HG03442 (cell line): ENCODE results near the gene KCNN4.
"Not testable (repeated sequence)": the region's sequence is repeated elsewhere in the genome, so short reads cannot be mapped to it uniquely, and the experiment has no call there.

Source experiments
- ATAC-seq: cut with Tn5 transposase; IDR thresholded peaks from one replicate; pipeline ENCODE4 v1.9.1; 2021; ENCODE audit warnings: mild to moderate bottlenecking, moderate library complexity; ENCODE audit not compliant: unreplicated experiment

The KCNN4 gene

DNA sequence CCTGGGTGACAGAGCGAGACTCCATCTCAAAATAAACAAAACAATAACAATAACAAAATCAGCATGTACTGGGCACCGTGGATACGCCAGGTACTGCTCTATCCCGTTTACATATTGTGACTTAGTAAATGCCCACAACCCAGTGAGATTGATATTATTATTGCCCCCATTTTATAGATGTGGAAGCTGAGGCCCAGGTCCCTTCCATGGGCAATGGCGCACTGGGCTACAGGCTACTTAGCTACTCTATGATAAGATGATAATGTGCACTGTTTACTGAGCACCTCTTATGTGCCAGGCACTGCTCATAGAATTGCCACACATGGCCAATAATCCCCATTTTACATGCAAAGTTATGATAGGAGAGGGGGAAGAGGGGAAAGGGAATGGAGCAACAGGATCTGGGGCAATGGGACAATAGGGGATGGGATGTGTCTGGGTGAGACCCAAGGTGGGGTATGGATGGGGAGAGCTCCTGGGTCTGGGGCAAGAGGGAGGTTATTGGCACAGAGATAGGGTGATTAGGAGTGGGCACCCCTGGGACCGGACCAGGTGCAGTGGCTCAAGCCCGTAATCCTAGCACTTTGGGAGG lies 5.4 kb downstream of the KCNN4 start:
- ATAC-seq, result no peak

DNA sequence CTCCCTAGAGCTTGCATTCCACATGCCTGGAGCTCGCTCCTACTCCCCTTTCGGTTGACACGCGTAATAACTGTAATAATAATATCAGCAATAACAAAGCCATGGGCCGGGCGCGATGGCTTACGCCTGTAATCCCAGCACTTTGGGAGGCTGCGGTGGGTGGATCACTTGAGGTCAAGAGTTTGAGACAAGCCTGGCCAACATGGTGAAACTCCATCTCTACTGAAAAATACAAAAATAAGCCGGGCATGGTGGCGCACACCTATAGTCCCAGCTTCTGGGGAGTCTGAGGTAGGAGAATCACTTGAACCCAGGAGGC lies 5.9 kb downstream of the KCNN4 start:
- ATAC-seq, result not testable (repeated sequence)

DNA sequence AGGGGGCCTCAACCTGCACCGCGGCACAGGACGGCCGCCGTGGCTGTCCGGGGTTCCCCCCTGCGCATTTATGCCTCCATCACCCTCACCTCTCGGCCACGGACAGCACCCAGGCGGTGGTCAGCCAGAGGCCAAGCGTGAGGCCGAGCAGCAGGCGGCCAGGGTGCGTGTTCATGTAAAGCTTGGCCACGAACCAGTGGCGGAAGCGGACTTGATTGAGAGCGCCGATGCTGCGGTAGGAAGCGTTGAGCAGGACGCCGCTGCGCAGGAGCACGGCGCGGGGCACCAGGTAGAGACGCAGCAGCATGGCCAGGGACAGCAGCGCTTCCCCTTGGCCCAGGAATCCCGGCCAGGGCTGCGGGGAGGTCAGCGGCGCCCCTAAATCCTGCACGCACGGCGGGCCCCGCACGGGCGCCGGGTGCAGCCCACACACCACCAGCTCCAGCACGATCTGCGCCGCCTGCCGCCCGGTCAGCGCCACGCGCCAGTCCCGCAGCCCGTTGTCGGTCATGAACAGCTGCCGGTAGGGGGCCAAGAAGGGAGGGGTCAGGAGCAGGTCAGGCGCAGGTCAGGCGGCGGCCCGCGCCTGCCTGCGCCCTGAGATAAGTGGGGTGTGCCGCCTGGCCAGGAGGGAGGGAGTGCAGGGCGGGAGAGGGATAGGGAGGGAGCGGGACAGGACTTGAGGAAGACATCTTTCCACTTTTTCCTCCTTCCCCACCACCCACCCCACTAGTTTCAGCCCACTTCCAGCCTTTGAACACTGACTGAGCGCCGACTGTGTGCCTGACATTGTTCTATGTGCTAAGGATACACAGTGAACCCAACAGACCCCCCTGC lies 6.5 kb downstream of the KCNN4 start:
- no peak for ATAC-seq

DNA sequence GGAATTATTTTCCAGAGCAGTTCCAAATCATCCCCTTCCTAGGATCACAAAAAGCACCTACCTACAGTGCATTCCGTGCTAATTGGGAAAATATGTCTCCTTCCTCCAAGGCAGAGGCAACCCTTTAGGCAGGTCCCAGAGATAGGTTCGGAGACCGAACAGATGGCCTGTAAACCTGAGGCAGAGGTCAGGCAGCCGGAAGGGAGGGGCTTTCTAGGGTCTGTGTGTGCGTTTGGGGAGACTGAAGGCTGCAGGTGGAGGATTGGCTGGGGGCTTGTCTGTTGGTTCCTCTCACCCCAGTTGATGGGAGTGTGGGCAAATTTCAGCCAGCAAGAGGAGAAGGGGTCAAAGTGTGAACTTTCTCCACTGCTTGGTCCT lies 7.1 kb downstream of the KCNN4 start:
- ATAC-seq, result no peak

DNA sequence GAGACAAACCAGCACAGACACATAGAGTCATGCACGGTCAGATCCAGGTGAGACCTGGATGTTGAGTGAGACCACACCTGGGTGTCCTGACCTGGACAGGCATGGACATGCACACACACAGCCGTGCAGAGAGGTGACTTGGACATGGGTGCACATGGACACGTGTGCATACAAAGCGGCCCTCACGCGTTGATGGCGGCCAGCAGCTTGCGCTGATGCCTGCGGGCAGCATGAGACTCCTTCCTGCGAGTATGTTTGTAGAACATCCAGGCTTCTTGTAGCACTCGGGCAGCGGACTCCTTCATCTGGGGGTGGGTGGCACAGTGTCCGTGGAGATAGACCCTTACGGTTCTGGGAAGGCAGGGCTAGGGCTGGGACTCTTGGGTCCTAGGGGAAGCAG lies 11.5 kb downstream of the KCNN4 start:
- ATAC-seq, result no peak

DNA sequence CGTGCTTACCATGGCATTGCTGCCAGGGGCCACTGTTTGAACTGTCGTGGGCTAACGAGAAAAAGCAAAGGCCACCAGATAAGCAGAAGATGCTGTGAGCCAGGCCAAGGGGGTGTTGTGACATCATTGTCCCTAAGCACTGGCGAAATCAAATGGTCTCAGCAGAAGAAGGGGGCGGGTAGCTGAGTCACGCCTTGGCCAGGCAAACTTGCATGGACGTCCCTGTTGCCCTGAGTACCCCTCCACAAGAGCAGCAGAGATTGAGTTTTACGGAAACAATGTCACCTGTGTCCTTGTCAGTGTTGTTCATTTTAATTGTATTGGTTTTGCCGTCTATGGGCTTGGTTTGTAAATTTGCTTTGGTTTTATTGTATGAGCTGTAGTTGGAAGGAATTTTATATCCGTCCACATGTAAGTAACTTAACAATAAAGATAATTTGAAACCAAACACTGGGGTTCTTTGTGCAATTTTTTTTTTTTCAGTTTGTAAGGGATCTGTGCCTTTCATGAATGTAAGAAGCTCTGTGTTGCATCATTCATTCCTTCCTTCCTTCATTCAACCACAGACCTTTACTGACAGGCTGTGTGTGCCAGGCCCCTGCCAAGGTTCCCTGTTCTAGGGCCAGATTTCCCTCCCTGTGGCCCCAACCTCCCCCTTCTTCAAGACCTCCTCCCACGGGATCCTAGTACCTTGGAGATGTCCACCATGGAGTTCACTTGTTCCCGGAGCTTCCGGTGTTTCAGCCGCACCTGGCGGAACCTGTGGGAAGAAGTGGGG lies 12.3 kb downstream of the KCNN4 start:
- ATAC-seq, result no peak

DNA sequence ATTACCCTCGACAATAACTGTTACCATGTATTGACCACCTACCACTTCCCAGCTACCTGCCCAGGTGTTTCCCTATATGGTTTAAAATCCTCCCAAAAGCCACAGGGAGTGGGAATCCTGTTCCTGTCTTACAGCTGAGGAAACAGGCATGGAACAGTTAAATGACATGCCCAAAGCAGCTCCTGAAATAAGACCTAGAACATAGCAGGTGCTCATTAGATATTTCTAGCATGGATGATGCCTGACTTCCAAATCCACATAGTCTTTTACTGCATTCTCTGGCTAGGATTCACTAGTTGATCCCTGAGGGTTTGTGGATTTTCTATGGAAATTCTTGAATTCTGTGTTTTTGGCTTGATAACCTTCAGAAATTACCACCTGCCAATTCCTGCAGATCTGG lies 13.0 kb downstream of the KCNN4 start:
- ATAC-seq, result no peak

- no peak for ATAC-seq
These were observed 13.5 kb downstream of the KCNN4 start for GRCh38 chr19:43767316-43767715.

DNA sequence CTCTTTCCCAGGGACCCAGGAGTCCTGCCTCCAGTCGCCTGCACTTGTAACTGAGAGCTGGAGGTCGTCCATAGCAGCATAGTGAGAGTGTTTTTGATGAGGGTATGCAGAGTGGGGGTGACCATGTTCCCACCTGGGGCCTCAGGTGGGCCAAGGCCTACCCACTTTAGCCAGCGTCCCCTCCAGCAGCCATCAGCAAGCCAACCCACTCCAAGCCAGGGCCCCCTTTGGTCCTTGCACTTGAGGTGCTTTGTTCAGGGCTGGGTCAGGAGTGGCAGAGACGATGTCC lies 14.1 kb downstream of the KCNN4 start:
- ATAC-seq, result no peak

- peak; percentile 61 for ATAC-seq
These were observed 15.5 kb downstream of the KCNN4 start for GRCh38 chr19:43765109-43765876.

- not testable (repeated sequence) for ATAC-seq
These were observed 16.1 kb downstream of the KCNN4 start for GRCh38 chr19:43764684-43765083.

- no peak for ATAC-seq
These were observed 17.3 kb downstream of the KCNN4 start for GRCh38 chr19:43763473-43763939.

DNA sequence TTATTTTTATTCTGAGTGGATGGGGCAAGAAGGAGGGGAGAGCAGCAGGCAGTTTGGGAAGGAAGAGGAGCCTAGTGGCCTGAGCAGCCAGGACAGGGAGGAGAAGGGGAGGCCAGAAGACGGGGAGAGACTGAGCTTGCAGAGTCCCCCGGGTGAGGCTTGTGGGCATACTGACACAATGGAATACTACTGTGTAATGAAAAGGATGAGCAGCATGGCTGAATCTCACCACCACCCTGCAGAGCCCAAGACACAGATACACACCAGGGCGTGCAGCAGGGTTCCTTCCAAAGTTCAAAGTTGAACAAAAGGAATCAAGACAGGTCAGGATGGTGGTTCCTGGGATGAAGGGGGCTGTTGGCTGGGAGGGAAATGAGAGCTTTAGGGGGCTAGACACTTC lies 18.0 kb downstream of the KCNN4 start:
- no peak for ATAC-seq

- no peak for ATAC-seq
These were observed 19.8 kb downstream of the KCNN4 start for GRCh38 chr19:43760941-43761340.

DNA sequence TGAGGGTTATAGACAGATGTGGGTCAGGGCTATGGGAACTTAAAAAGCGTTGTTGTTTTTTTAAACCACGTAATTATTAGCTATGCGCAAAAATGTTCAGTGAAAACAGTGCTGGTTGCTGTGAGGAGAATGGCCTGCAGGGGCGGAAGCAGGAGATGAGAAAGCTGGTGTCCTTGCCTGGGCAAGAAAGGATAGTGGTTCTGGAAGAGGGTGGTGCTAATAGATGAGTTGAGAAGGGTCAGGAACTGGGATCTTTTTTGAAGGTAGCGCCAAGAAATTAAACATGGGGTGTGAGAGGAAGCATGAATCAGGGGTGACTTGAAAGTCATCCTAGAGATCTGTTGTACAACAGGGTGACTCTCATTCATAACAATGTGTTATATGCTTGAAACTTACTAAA lies 21.3 kb downstream of the KCNN4 start:
- no peak for ATAC-seq

DNA sequence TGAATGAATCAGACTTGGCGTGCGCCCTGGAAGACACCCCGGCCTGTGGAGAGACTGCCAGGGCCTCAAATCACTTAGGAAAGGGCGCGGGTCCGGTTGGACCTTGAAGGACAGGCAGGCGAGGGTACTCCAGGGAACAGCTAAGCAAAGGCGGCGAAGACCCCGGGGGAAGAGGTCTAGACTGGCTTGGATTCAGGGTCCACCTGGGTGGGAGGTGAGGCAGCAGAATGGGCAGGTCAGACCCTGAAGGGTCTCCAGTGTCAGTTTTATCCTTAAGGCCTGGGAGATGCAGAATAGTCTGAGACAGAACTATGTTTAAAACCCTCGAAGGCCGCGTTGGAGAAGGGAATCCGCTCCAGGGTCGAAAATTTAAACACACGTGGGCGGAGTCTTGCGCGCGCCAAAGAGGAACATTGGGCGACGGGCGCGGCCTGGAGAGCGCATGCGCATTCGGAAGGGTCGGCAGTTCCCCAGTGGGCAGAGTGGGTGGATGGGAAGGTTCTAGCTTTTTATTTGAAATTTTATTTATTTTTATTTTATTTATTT lies 25.4 kb downstream of the KCNN4 start:
- peak; percentile 18 for ATAC-seq

GRCh38 chr19:43754503-43755255 lies 26.1 kb downstream of the KCNN4 start, which contains the start of gene SMG9:
Gene SMG9, minus strand, starts transcription at chr19:43754962. Its CDS starts 4,221 bp downstream, at chr19:43750741.
- ATAC-seq, result peak; percentile 59

DNA sequence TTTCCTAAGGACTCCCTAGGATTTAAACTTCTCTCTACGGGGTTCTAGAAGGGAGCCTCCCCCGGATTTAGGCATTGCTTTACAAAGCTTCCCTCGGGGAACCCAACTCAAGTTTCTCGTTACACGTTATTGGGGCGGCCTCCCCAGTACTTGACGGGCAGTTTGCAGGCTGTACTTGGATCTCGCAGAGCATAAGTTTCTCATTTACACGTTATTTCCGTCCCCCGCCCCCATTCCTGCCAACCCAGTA lies 26.6 kb downstream of the KCNN4 start:
- ATAC-seq, result no peak

DNA sequence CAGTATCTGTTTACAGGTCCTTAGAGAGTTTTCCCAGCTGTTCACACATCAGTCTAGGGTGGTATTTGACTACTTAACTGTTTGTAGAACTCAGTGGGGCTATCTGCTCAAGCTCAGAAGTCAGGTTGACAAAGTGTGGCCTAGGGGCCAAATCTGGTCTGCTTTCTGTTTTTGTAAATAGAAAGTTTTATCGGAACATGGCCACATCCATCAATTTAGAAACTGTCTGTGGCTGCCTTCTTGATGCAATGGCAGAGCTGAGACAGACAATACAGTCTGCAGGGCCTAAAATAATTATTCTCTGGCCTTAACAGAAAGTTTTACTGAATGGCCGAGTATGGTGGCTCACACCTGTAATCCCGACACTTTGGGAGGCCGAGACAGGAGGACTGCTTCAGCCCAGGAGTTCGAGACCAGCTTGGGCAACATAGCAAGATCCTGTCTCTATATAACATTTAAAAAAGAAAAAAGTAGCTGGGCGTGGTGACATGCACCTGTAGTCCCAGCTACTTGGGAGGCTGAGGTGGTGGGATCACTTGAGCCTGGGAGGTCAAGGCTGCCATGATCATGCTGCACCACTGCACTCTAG lies 28.4 kb downstream of the KCNN4 start:
- no peak for ATAC-seq
